SU-DHL-6 (cell line): ENCODE measurements around the gene CETP.

Experiments
- EZH2phosphoT487 ChIP-seq: fragments of 200-600 bp; sonication (generic), shearing (Covaris generic); conservative IDR thresholded peaks from 2 replicates; pipeline ENCODE4 v1.6.1; 2018; ENCODE audit warnings: mild to moderate bottlenecking, antibody characterized with exemption, low read length, moderate library complexity, mixed read lengths
- TF ChIP-seq, protein P1 (sequence below): fragments of 200-600 bp; sonication (generic); IDR thresholded peaks from one replicate; pipeline ENCODE4 v1.5.1; 2017; ENCODE audit warnings: antibody characterized with exemption, mild to moderate bottlenecking, low read length, moderate library complexity; ENCODE audit not compliant: insufficient read depth, poor library complexity, severe bottlenecking

GRCh38 chr16:57007050-57007449 lies 45.3 kb downstream of the CETP start:
- TF ChIP-seq, protein P1, sequence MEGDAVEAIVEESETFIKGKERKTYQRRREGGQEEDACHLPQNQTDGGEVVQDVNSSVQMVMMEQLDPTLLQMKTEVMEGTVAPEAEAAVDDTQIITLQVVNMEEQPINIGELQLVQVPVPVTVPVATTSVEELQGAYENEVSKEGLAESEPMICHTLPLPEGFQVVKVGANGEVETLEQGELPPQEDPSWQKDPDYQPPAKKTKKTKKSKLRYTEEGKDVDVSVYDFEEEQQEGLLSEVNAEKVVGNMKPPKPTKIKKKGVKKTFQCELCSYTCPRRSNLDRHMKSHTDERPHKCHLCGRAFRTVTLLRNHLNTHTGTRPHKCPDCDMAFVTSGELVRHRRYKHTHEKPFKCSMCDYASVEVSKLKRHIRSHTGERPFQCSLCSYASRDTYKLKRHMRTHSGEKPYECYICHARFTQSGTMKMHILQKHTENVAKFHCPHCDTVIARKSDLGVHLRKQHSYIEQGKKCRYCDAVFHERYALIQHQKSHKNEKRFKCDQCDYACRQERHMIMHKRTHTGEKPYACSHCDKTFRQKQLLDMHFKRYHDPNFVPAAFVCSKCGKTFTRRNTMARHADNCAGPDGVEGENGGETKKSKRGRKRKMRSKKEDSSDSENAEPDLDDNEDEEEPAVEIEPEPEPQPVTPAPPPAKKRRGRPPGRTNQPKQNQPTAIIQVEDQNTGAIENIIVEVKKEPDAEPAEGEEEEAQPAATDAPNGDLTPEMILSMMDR, result no peak
- no peak for TF ChIP-seq EZH2phosphoT487
